Measurements from ENCODE around the gene CDK19. TPM values are rescaled to one million over a fixed set of nuclear protein-coding genes. Genes with fewer than 3 reads are reported as not detected.

The CDK19 gene
- total RNA-seq, 2 donors from 2014 or later: 15.0 to 22.4 TPM

DNA sequence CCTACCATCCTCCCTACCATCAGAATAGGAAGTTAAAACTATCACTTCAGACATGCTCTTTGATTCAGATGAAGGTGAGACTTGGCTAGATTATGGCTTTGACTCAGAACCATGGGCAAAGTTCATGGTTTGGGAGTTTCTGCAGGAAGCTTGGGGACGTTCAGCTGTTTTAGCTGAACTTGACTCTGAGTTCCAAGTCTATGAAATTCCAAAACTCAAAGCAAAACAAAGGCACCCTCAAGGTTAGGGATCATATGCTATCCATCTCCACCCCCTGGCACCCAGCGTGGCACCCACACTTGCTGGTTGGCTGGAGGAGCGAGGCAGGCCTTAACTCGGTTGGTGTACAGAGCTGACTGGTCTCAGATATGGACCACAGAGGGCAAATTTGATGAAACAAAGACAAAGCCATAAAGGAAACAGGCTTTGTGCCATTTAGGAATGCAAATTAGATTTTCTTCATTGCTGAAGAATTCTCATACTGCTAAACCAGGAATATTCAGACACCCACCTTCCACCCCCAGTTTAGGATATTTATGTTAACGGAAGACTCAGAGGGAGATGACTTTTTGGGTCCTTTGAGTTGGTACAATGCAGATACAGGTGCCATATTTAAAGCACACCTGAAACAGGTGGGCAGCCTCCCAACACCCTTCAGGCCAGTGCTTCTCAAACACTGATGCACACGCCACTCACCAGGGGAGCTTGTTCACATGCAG, 250.4 kb downstream of the CDK19 start:
- no peak overlapping the region for H3K4me3 Mint-ChIP-seq
- H3K4me1 Mint-ChIP-seq (ENCODE audit: low read depth in 2 of 2): peaks cover 9 to 12% of the 10 kb centered on the region in 2 donors
- no peaks in the 10 kb centered on the region for H3K27me3 Mint-ChIP-seq
- no peak overlapping the region for H3K27ac Mint-ChIP-seq
- ATAC-seq (no peak), DNase-seq (ENCODE audit: low spot score) (no peak)
- no peaks in the 10 kb centered on the region for H3K36me3 Mint-ChIP-seq
- H3K9me3 Mint-ChIP-seq: no peaks in the 10 kb centered on the region

DNA sequence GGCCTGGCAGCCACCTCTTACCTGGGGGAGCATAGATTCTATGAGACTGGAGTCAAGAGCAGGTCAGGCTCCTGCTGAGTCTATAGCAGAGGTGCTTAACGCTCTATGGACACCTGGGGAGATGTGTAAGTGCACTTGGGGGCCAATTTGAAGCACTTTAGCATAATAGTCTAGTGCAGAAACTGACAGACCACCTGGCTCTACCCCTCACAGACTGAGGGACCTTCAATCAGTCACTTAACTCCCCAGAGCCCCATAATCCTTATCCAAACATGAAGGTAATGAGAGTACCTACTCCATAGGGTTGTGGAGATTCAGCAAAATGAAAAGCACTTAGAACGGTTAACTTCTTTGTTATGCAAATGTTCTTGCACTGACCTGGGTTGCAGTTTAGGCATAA, 251.6 kb downstream of the CDK19 start:
- Mint-ChIP-seq H3K4me1 (ENCODE audit: low read depth in 2 of 2) (peaks cover 9 to 12% of the 10 kb centered on the region in 2 donors), H3K27me3 (no peaks in the 10 kb centered on the region), H3K27ac (no peak overlapping the region), H3K9me3 (no peaks in the 10 kb centered on the region), H3K36me3 (no peaks in the 10 kb centered on the region), H3K4me3 (no peak overlapping the region)
- ATAC-seq (no peak), DNase-seq (ENCODE audit: low spot score) (no peak)

GRCh38 chr6:110562316-110562915, 252.9 kb downstream of the CDK19 start:
- H3K27me3 Mint-ChIP-seq: no peaks in the 10 kb centered on the region
- H3K9me3 Mint-ChIP-seq: no peaks in the 10 kb centered on the region
- H3K4me3 Mint-ChIP-seq: no peak overlapping the region
- H3K27ac Mint-ChIP-seq: no peak overlapping the region
- no peaks in the 10 kb centered on the region for H3K36me3 Mint-ChIP-seq
- peaks cover 8 to 9% of the 10 kb centered on the region in 2 donors for H3K4me1 Mint-ChIP-seq (ENCODE audit: low read depth in 2 of 2)
- no peak for ATAC-seq
- no peak for DNase-seq (ENCODE audit: low spot score)

DNA sequence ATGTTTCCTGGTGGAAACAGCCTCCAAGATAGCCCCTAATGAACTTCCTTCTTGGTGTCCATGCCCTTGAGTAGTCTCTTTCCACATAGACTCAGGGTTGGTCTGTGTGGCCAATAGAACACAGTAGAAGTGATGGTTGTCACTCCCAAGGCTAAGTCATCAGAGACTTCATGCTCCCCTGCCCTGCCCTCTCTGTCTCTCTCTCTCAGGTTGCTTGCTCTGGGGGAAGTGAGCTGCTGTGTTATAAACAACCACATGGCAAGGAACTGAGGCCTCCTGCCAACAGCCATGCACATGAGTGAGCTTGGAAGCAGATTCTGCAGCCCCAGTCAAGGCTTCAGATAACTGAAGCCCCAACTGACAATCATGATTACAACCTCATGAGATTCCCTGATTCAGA, 253.6 kb downstream of the CDK19 start:
- no peaks in the 10 kb centered on the region for H3K36me3 Mint-ChIP-seq
- ATAC-seq: no peak
- DNase-seq (ENCODE audit: low spot score): no peak
- H3K9me3 Mint-ChIP-seq: no peaks in the 10 kb centered on the region
- H3K27me3 Mint-ChIP-seq: peaks cover under 1 to 2% of the 10 kb centered on the region in 2 donors
- no peak overlapping the region for H3K27ac Mint-ChIP-seq
- H3K4me1 Mint-ChIP-seq (ENCODE audit: low read depth in 2 of 2): peaks cover 8 to 9% of the 10 kb centered on the region in 2 donors
- no peak overlapping the region for H3K4me3 Mint-ChIP-seq

GRCh38 chr6:110561008-110561396, 254.3 kb downstream of the CDK19 start:
- Mint-ChIP-seq H3K4me3 (no peak overlapping the region), H3K36me3 (no peaks in the 10 kb centered on the region), H3K27me3 (peaks cover 4 to 7% of the 10 kb centered on the region in 2 donors), H3K27ac (no peak overlapping the region), H3K9me3 (no peaks in the 10 kb centered on the region), H3K4me1 (ENCODE audit: low read depth in 2 of 2) (peaks cover 8 to 9% of the 10 kb centered on the region in 2 donors)
- peak in 1 of 2 donors; percentile 40 for ATAC-seq
- DNase-seq (ENCODE audit: low spot score): no peak

DNA sequence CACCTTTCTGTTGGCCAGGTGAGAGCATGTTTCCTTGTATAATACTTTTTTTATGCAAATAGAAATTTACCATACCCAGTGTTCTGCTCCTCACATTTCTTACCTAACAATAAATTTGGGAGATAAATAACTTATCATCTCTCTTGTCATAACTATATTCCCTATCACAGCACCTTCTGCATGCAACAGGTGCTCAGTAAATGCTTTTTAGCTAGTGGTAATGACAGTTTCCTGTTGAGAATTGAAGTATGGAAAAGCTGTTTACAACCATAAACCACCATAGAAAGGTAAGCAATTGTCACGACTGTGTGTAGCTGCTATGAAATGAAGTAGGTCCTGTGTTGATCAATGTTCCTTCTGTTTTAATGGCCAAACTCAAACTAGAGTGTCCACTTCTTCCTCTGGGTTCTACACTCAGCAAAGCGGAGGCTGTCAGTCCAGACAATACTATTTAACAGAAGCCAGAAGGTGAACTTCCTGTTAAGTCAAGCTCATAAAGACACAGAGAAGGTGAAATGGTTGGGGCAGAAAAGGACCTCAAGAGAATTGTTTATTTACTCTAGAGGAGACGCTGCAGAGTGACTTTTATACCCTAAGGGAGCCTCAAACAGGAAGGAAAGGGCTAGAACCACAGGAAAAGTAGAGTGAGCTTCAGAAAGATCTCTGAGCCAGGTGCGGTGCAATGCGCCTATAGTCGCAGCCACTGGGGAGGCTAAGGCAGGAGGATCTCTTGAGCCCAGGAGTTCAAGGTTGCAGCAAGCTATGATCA, 254.8 kb downstream of the CDK19 start:
- Mint-ChIP-seq H3K4me3 (no peak overlapping the region), H3K27me3 (peaks cover 4 to 7% of the 10 kb centered on the region in 2 donors), H3K9me3 (no peaks in the 10 kb centered on the region), H3K27ac (no peak overlapping the region), H3K4me1 (ENCODE audit: low read depth in 2 of 2) (peaks cover 8 to 9% of the 10 kb centered on the region in 2 donors), H3K36me3 (no peaks in the 10 kb centered on the region)
- ATAC-seq (no peak), DNase-seq (ENCODE audit: low spot score) (no peak)

Other genes with a start within 250 kb of the CDK19 start
- 100 to 1,000 TPM in 1 of 2 donors, 10 to 100 TPM in 1; 52.5 to 116 TPM for gene AMD1, start 59.3 kb upstream of the CDK19 start, total RNA-seq
- 100 to 1,000 TPM in 1 of 2 donors, 10 to 100 TPM in 1; 98.5 to 109 TPM for gene GTF3C6, start 143.2 kb upstream of the CDK19 start, total RNA-seq
- 10 to 100 TPM; 39.0 to 49.2 TPM for gene RPF2, start 166.6 kb upstream of the CDK19 start, total RNA-seq